Medulla oblongata (tissue), 1 donor: ENCODE measurements around the gene OSBPL3.
A peak's percentile ranks its signal among the peaks of the same experiment; 100 is the strongest.
"Not testable (repeated sequence)": the region's sequence is repeated elsewhere in the genome, so short reads cannot be mapped to it uniquely, and the experiment has no call there.

Experiments used
- DNase-seq: peaks from one replicate; pipeline ENCODE4 v3.0.0-alpha.2; 2015; ENCODE audit errors: extremely low spot score

The OSBPL3 gene, protein sequence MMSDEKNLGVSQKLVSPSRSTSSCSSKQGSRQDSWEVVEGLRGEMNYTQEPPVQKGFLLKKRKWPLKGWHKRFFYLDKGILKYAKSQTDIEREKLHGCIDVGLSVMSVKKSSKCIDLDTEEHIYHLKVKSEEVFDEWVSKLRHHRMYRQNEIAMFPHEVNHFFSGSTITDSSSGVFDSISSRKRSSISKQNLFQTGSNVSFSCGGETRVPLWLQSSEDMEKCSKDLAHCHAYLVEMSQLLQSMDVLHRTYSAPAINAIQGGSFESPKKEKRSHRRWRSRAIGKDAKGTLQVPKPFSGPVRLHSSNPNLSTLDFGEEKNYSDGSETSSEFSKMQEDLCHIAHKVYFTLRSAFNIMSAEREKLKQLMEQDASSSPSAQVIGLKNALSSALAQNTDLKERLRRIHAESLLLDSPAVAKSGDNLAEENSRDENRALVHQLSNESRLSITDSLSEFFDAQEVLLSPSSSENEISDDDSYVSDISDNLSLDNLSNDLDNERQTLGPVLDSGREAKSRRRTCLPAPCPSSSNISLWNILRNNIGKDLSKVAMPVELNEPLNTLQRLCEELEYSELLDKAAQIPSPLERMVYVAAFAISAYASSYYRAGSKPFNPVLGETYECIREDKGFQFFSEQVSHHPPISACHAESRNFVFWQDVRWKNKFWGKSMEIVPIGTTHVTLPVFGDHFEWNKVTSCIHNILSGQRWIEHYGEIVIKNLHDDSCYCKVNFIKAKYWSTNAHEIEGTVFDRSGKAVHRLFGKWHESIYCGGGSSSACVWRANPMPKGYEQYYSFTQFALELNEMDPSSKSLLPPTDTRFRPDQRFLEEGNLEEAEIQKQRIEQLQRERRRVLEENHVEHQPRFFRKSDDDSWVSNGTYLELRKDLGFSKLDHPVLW

DNA sequence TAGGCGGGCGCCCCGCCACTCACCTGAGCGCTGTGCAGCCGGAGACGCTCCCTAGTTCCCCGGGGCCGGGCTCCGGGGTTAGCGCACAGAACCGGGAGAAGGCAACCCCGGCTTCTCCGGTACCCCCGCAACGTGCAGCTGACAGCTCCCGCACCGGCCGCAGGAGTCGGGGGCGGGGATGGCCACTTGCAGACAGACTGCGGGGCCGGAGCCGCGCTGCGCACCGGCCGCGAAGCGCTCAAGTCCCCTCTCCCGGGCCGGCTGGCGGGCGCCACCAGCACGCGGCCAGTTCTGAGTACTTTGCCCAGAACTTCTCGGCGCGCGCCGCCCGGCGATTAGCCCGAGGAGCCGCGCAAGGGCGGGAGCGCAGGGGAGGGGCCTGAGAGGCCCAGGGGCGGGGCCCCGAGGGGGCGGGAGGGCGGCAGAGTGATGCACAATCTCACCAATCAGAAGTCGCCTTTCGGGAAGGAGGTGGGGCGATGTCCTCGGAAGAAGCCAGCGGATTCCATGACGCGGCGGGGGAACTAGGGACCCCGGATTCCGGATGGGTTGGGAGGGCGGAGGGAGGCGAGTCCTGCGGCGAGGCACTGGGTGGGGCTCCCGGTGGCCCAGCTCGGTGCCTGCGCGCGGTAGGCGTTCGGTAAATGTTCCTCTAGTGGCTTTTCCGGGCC is at the start of gene OSBPL3:
Gene OSBPL3 (minus strand): TSS at position 316 of the 671 bp plus-strand sequence. CDS start 87,706 bp downstream, outside the sequence.
- peak; percentile 98 for DNase-seq

DNA sequence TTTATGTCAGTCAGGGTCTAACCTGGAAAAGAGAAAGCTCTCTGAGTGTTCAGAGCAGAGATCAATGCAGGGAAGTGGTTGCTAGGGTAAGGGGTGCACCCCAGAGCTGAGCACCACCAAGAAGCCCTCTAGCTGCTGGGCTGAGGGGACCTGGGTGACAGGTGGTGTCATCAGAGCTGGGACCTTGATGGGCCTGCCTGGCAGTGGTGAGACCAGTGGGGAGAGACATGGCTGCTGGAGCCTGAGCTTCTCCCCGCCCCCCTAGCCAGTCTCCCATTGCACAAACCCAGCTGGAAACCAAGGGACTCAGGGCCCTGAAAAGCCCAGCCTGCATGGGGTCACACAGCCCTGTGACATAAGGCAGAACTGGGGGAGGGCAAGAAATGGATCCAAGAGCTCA is 49.1 kb upstream of the OSBPL3 start:
- DNase-seq = no peak

DNA sequence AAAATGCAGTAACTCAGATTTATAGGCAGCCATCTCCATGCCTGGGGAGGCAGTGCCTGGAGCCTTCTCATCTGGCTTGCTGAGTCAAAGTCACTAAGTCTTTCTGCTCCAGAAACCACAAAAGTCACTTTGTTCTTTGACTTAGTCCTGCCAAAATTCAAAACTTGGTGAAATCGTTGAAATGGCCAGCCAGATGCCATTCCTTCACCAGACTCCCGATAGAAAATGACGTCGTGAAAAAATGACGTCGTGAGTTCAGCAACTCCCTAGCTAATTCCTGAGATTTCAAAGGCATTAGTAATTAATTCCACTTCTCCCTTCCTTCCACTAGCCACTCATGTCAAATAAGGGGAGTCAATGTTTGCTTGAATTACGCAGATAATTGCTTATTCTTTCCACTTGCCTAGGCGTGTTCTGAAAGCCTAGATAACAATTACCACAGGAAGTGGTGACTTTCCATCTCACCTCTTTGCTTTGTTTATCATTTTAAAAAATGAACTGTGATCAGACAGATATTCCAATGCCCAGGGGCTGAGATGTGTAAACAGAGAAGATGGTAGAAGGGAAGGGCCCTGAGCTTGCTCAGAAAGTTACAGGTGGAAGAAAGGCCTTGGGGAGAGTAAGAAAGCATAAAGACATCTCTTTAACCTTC is 48.5 kb upstream of the OSBPL3 start:
- no peak for DNase-seq

GRCh38 chr7:25026156-25026555 is 46.2 kb upstream of the OSBPL3 start:
- no peak for DNase-seq

GRCh38 chr7:25025218-25025671 is 45.3 kb upstream of the OSBPL3 start:
- no peak for DNase-seq

DNA sequence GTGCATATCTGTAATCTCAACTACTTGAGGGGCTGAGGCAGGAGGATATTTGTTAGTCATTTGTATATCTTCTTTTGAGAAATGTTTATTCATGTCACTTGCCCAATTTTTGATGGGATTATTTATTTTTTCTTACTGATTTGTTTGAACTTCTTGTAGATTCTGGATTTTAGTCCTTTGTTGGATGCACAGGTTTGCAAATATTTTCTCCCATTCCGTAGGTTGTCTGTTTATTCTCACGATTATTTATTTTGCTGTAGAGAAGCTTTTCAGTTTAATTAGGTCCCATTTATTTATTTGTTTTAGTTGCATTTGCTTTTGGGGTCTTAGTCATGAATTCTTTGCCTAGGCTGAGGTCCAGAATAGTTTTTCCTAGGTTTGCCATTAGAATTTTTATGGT is 44.1 kb upstream of the OSBPL3 start:
- no peak for DNase-seq

- DNase-seq = not testable (repeated sequence)
These were observed 37.7 kb upstream of the OSBPL3 start for GRCh38 chr7:25017671-25018070.

DNA sequence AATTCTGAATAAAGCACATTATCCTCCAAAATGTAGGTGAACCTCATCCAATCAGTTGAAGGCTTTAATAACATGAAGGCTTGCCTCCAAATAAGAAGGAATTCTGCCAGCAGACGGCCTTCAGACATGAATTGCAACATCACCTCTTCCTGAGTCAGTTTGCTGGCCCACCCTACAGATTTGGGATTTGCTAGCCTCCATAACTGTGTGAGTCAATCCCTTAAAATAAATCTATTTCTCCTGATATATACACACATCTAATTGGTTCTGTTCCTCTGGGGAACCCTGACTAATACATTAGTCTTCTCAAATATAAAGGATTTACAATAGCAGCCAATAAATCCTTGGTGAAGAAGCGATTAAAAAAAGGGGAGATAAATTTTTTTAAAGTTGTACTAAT is 34.8 kb upstream of the OSBPL3 start:
- no peak for DNase-seq

DNA sequence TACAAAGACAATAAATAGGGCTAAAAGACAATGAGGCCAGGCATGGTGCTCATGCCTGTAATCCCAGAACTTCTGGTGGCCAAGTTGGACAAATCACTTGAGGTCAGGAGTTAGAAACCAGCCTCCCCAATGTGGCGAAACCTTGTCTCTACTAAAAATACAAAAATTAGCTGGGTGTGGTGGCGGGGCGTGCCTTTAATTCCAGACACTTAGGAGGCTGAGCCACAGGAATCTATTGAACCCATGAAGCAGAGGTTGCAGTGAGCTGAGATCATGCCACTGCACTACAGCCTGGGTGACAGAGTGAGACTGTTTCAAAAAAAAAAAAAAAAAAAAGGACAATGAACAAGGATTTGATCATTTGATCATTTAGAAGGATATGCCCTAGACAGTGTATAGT is 32.7 kb upstream of the OSBPL3 start:
- DNase-seq = not testable (repeated sequence)

DNA sequence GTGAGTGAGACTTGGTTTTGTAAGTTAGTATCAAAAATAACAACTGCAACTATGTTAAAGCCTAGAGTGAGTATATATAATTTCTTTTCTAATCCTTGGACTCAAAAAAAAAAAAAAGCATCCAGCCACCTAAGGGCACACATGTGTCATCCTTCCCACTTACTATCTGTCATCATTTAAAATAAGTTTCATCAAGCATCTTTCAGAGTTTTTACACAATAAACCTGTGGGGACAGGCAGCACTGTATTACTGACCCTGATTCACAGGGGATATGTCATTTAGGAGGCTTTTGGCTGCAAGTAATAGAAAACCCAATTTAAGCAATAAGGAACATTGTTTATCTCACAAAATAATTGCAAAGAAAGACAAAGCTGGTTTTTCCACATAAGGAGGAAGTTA is 32.3 kb upstream of the OSBPL3 start:
- no peak for DNase-seq

GRCh38 chr7:25009257-25009656 is 29.3 kb upstream of the OSBPL3 start:
- DNase-seq = no peak

GRCh38 chr7:25007668-25008067 is 27.7 kb upstream of the OSBPL3 start:
- no peak for DNase-seq

- DNase-seq = no peak
These were observed 26.3 kb upstream of the OSBPL3 start for GRCh38 chr7:25006276-25006675.

GRCh38 chr7:25005658-25006057 is 25.7 kb upstream of the OSBPL3 start:
- no peak for DNase-seq

DNA sequence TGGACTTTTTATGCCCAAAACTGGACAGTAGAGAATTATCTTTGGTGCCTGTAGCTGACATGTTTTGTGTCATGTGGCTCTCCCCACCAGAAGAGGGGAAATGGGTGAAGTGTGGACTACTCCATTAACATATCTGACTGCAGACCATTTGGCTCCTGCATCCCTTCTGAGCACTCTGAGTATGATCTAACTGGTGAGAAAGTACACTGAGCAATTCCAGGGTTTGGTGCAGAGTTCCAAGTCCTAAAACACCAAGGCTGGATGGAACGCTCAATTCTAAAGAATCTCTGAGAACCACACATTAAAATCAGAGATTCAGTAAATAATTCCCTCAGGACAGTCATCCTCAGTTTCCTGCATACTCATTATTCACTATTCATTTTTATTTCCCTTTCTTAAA is 22.8 kb upstream of the OSBPL3 start:
- DNase-seq = no peak

DNA sequence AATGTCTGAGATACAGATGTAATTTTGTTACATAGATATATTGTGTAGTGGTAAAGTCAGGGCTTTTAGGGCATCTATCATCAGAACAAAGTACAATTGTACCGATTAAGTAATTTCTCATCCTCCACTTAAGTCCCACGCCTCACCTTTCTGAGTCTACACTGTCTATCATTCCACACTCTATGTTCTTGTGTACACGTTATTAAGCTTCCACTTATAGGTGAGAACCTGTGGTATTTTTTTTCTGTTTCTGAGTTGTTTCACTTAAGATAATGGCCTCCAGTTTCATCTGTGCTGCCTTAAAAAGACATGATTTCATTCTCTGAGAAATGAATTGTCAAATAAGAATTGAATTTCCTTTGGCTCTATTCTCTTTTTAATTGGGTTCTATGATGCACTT is 15.5 kb upstream of the OSBPL3 start:
- no peak for DNase-seq

DNA sequence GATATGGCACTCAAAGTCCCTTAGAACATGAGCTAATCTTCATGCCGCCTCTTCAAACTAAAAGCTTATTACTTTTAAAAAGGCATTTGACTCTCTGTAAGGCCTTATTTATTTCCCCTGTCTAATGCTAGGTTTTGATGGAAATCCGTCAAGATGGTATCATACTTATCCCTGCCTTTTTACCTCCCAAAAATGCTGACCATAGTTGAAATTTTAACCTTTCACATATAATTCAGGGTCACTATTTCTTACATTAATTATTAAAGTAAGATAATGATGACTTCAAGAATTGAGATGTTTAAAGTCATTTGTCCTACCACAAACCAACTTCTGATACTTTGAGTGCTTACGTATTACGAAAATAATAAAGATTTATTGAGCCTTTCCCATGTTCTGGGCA is 12.3 kb upstream of the OSBPL3 start:
- DNase-seq = no peak

DNA sequence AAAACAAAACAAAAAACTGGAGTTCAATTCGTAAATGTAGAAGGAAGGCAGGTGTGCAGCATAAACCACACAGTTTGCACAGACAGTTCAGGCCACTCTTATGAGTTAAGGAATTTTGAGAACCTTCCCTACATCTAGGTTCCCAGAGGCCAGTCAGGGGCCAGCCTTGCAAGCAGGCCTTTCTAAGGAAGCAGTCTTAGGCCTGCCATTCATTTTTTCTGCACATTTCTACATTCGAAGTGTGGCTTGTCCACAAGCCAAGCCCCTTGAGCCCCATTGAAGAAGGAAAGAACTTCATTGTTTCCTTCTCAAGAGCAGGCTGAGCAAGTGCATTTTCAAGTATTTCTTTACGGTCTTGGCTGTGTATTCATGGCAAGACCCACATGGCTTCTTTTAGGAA is 11.4 kb upstream of the OSBPL3 start:
- DNase-seq = no peak

GRCh38 chr7:24987331-24987842 is 7.4 kb upstream of the OSBPL3 start:
- no peak for DNase-seq

- no peak for DNase-seq
These were observed 2.9 kb upstream of the OSBPL3 start for GRCh38 chr7:24982917-24983316.

DNA sequence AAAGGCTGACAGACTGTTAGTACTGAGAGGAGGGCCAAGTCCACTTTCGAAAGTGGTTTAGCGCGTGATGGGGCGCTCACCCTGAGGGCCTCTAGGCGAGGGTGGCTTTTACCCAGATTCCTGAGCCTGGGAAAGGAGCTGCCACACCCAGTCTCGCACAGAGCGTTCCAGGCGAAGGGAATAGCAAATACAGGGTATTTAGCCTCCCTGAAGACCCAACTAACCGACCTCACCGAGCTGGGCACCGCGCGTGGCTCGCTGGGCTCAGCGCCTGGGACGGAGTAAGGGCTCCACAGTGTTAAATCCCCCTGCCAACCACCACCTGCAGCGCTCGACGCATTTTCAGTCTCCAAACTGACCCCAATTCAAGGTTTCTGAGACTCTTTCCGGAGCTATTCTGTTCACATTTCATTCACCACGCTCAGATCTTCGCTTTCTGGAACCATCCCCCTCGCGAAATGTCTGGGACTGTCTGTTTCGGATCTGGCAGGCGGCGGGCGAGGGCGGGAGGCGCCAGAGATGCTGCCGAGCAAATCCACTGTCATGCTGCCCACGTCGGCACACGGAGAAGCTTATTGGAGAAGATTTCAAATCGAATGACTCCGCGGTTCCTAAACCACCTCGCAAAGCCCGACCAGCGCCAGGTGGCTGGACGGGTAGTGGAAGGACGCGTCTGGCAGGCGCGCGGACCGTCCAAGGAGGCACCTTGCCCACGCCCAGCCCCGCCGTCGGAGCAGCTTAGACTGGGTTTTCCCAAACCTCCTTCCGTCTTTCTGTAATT is 1.4 kb upstream of the OSBPL3 start:
- peak; percentile 70 for DNase-seq
